PC-3 (cell line): ENCODE data around the gene IRX4. TPM values are rescaled to one million over a fixed set of nuclear protein-coding genes. Genes with fewer than 3 reads are reported as not detected.

ENCODE experiments used
- ATAC-seq: fragments of 200-7000 bp; cut with Tn5 transposase; 2 replicates; pipeline ENCODE4 v1.9.1; 2020; ENCODE audit warnings: mild to moderate bottlenecking, moderate library complexity
- BruUV-seq: library from RNA; stranded (reverse); fragments of 400-500 nt; replicated peaks from 2 replicates; lab custom pipeline; 2021; lab: Mats Ljungman, UMichigan
- CTCF ChIA-PET: fragments of 300-600 bp; sonication (Branson Sonifier 250); formaldehyde crosslinking; loops from one replicate; lab custom pipeline; 2022; ENCODE audit warnings: antibody characterized with exemption; lab: Charles Lee
- POLR2A ChIA-PET: fragments of 300-600 bp; sonication (Branson Sonifier 250); formaldehyde crosslinking; loops from one replicate; lab custom pipeline; 2022; ENCODE audit warnings: antibody characterized with exemption; ENCODE audit not compliant: unreplicated experiment; lab: Charles Lee
- DNase-seq: peaks from one replicate; pipeline ENCODE4 v3.0.0-alpha.2; 2015
- H2AFZ ChIP-seq: fragments of 300-600 bp; sonication (generic); 2 replicates; pipeline ENCODE4 v1.6.0; 2016; ENCODE audit warnings: antibody characterized with exemption, low read length
- H3F3A ChIP-seq: fragments of 300-600 bp; sonication (generic); one replicate; pipeline ENCODE4 v1.6.0; 2017; ENCODE audit warnings: antibody characterized with exemption, low read length, control low read depth, mild to moderate bottlenecking; ENCODE audit not compliant: unreplicated experiment
- H3K27ac ChIP-seq: fragments of 300-600 bp; sonication (generic); 2 replicates; pipeline ENCODE4 v1.5.1; 2016; ENCODE audit warnings: mild to moderate bottlenecking, low read length
- H3K27me3 ChIP-seq: fragments of 300-600 bp; sonication (generic); 2 replicates; pipeline ENCODE4 v1.6.1; 2016; ENCODE audit warnings: low read length, mixed read lengths
- H3K36me3 ChIP-seq: fragments of 300-600 bp; sonication (generic); 2 replicates; pipeline ENCODE4 v1.6.1; 2016; ENCODE audit warnings: low read depth, mixed run types, low read length, mixed read lengths
- H3K4me1 ChIP-seq: fragments of 300-600 bp; sonication (generic); 2 replicates; pipeline ENCODE4 v1.5.1; 2016; ENCODE audit warnings: low read length; ENCODE audit not compliant: insufficient read depth
- H3K4me2 ChIP-seq: fragments of 300-600 bp; sonication (generic); 2 replicates; pipeline ENCODE4 v1.6.0; 2016; ENCODE audit warnings: low read length
- H3K4me3 ChIP-seq: fragments of 300-600 bp; sonication (generic); 2 replicates; pipeline ENCODE4 v1.5.1; 2016; ENCODE audit warnings: mild to moderate bottlenecking, low read length, mixed read lengths
- H3K79me2 ChIP-seq: fragments of 300-600 bp; sonication (generic); 2 replicates; pipeline ENCODE4 v1.6.1; 2017; ENCODE audit warnings: low read length, mixed read lengths
- H3K9ac ChIP-seq: fragments of 300-600 bp; sonication (generic); 2 replicates; pipeline ENCODE4 v1.6.0; 2016; ENCODE audit warnings: mild to moderate bottlenecking, low read length
- H3K9me2 ChIP-seq: fragments of 300-600 bp; sonication (generic); replicated peaks from 2 replicates; pipeline ENCODE4 v1.6.1; 2016; ENCODE audit warnings: mixed run types, low read length, mixed read lengths
- H3K9me3 ChIP-seq: fragments of 300-600 bp; sonication (generic); 2 replicates; pipeline ENCODE4 v1.6.1; 2016; ENCODE audit warnings: low read length, mixed read lengths
- H4K20me1 ChIP-seq: fragments of 300-600 bp; sonication (generic); 2 replicates; pipeline ENCODE4 v1.6.1; 2016; ENCODE audit warnings: low read length, mixed read lengths
- EZH2 ChIP-seq: fragments of 300-600 bp; sonication (generic); IDR thresholded peaks from one replicate; pipeline ENCODE4 v1.6.1; 2017; ENCODE audit warnings: antibody characterized with exemption, mild to moderate bottlenecking, low read length; ENCODE audit not compliant: unreplicated experiment
- EZH2phosphoT487 ChIP-seq: fragments of 300-600 bp; sonication (generic); IDR thresholded peaks from 2 replicates; pipeline ENCODE4 v1.6.1; 2018; ENCODE audit warnings: mild to moderate bottlenecking, antibody characterized with exemption, low read length, borderline replicate concordance
- intact Hi-C: fragments of 100-400 bp; cut with micrococcal nuclease; formaldehyde crosslinking; loops from 2 replicates; pipeline ENCODE4 v1.9.0; 2023
- total RNA-seq: library from RNA; depleted of rRNA; stranded (reverse); fragments of >200 nt; gene quantifications from 2 replicates; pipeline ENCODE4 v1.2.3, GENCODE V29; 2014
- TF ChIP-seq, protein P1 (sequence below): fragments of 300-600 bp; sonication (generic); conservative IDR thresholded peaks from 2 replicates; pipeline ENCODE4 v1.5.1; 2017; ENCODE audit warnings: antibody characterized with exemption, low read depth, mild to moderate bottlenecking, low read length

The IRX4 gene
- total RNA-seq, 1 experiment from 2014 or later: not detected

DNA sequence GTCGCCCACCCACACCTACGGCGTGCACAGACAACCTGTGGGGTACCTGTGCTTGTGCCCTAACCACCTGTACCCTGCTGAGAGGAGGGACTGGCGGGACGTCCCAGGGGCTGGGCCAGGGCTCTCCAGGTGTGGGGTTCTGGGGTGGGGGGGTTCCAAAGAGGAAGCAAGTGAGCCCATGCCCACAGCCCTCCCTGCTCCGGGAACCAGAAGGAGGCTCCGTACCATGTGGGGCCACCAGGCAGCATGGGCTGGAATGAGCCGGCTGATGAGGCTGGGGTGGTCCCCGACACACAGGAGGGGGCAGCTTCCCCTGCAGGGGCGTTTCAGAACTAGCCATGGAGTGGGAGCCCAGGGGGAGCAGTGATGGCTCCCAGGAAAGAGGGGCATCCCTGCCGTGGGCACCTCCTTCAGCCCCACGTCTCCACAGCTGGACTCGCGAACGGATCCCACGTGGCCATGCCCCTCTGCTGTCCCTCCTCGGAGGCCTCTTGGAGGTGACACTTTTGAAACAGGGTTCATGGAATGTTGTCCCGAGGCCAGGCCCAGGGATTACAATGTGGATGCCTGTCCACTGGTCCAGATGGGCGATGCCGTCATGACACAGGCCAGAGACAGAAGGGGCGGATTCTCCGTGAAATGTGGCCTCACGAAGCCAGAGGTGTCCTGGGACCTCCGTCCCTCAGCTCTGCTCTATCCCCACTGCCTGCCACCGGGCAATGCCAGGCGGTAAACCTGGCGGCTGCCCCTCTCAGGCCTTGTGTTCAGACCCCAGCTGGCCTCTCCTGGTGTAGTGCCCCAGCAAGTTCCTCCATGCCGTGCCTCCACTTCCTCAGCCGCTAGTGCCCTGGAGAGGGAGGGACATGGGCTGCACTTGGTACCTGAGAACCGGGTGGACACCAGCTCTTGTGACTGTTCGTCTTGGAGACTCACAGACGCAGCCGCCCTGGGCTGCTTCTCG is 33.6 kb upstream of the IRX4 start:
- no peaks in the 10 kb centered on the region for H3K4me1 ChIP-seq
- no peak overlapping the region for H3K27ac ChIP-seq
- TF ChIP-seq EZH2: no peak
- TF ChIP-seq, protein P1, sequence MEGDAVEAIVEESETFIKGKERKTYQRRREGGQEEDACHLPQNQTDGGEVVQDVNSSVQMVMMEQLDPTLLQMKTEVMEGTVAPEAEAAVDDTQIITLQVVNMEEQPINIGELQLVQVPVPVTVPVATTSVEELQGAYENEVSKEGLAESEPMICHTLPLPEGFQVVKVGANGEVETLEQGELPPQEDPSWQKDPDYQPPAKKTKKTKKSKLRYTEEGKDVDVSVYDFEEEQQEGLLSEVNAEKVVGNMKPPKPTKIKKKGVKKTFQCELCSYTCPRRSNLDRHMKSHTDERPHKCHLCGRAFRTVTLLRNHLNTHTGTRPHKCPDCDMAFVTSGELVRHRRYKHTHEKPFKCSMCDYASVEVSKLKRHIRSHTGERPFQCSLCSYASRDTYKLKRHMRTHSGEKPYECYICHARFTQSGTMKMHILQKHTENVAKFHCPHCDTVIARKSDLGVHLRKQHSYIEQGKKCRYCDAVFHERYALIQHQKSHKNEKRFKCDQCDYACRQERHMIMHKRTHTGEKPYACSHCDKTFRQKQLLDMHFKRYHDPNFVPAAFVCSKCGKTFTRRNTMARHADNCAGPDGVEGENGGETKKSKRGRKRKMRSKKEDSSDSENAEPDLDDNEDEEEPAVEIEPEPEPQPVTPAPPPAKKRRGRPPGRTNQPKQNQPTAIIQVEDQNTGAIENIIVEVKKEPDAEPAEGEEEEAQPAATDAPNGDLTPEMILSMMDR: no peak
- TF ChIP-seq EZH2phosphoT487: no peak
- no peak overlapping the region for H2AFZ ChIP-seq
- H3K4me3 ChIP-seq: no peak overlapping the region
- H3K9me3 ChIP-seq: no peaks in the 10 kb centered on the region
- H3K27me3 ChIP-seq: peaks cover 34% of the 10 kb centered on the region
- H3F3A ChIP-seq: no peaks in the 10 kb centered on the region
- intact Hi-C loops: no loop called here
- ChIA-PET POLR2A (no interaction called here), CTCF (interaction anchor here (0.6 kb wide), 1 partner anchor 153 kb away, joined by 3 read pairs; no protein-coding TSS in a partner anchor)
- no peaks in the 10 kb centered on the region for H3K9me2 ChIP-seq
- DNase-seq: no peak
- no peaks in the 10 kb centered on the region for H4K20me1 ChIP-seq
- no peaks in the 10 kb centered on the region for H3K79me2 ChIP-seq
- H3K9ac ChIP-seq: no peak overlapping the region
- no peaks in the 10 kb centered on the region for H3K36me3 ChIP-seq
- no peak overlapping the region for H3K4me2 ChIP-seq
- BruUV-seq: no TSS peak
- no peak for ATAC-seq

- H3K9me2 ChIP-seq: no peaks in the 10 kb centered on the region
- H3K79me2 ChIP-seq: no peaks in the 10 kb centered on the region
- no TSS peak for BruUV-seq
- H3K4me2 ChIP-seq: no peak overlapping the region
- no peak for DNase-seq
- no peak overlapping the region for H3K27ac ChIP-seq
- ATAC-seq: no peak
- TF ChIP-seq EZH2phosphoT487: no peak
- TF ChIP-seq EZH2: no peak
- TF ChIP-seq, protein P1: no peak
- no peak overlapping the region for H3K4me3 ChIP-seq
- peaks cover 32% of the 10 kb centered on the region for H3K27me3 ChIP-seq
- POLR2A ChIA-PET: no interaction called here
- H3K9ac ChIP-seq: no peak overlapping the region
- no peaks in the 10 kb centered on the region for H4K20me1 ChIP-seq
- H3K4me1 ChIP-seq: no peaks in the 10 kb centered on the region
- CTCF ChIA-PET: no interaction called here
- no peaks in the 10 kb centered on the region for H3K36me3 ChIP-seq
- no peak overlapping the region for H2AFZ ChIP-seq
- H3F3A ChIP-seq: no peaks in the 10 kb centered on the region
- intact Hi-C loops: no loop called here
- no peaks in the 10 kb centered on the region for H3K9me3 ChIP-seq
Measured at GRCh38 chr5:1915316-1915715, 32.6 kb upstream of the IRX4 start.

- no peak overlapping the region for H3K4me3 ChIP-seq
- H2AFZ ChIP-seq: no peak overlapping the region
- H3K27me3 ChIP-seq: peaks cover 37% of the 10 kb centered on the region
- DNase-seq (no peak), ATAC-seq (no peak)
- H3K36me3 ChIP-seq: no peaks in the 10 kb centered on the region
- H3K4me2 ChIP-seq: no peak overlapping the region
- BruUV-seq: no TSS peak
- H3K4me1 ChIP-seq: no peaks in the 10 kb centered on the region
- no peaks in the 10 kb centered on the region for H3K9me3 ChIP-seq
- CTCF ChIA-PET: no interaction called here
- no peaks in the 10 kb centered on the region for H3K9me2 ChIP-seq
- H3K9ac ChIP-seq: no peak overlapping the region
- intact Hi-C loops: no loop called here
- TF ChIP-seq EZH2 (no peak), EZH2phosphoT487 (no peak)
- TF ChIP-seq, protein P1: no peak
- no peaks in the 10 kb centered on the region for H3K79me2 ChIP-seq
- no peak overlapping the region for H3K27ac ChIP-seq
- POLR2A ChIA-PET: no interaction called here
- no peaks in the 10 kb centered on the region for H4K20me1 ChIP-seq
- no peaks in the 10 kb centered on the region for H3F3A ChIP-seq
Measured at GRCh38 chr5:1914471-1914870, 31.7 kb upstream of the IRX4 start.
